Retina (tissue), 1 donor: ENCODE results near the gene SLC16A10.
"Not testable (repeated sequence)": the region's sequence is repeated elsewhere in the genome, so short reads cannot be mapped to it uniquely, and the experiment has no call there.

Source experiments
- DNase-seq: peaks from one replicate; pipeline ENCODE4 v3.0.0-alpha.2; 2016

The SLC16A10 gene

DNA sequence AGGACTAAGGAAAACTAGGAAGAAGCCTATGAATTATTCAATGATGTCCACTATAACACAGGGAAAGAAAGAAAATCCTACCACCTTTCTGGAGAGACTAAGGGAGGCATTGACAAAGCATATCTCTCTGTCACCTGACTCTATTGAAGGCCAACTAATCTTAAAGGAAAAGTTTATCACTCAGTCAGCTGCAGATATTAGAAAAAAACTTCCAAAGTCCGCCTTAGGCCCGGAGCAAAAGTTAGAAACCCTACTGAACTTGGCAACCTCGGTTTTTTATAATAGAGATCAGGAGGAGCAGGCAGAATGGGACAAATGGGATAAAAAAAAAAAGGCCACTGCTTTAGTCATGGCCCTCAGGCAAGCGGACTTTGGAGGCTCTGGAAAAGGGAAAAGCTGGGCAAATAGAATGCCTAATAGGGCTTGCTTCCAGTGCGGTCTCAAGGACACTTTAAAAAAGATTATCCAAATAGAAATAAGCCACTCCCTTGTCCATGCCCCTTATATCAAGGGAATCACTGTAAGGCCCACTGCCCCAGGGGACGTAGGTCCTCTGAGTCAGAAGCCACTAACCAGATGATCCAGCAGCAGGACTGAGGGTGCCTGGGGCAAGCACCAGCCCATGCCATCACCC, 47.0 kb downstream of the SLC16A10 start:
- DNase-seq = not testable (repeated sequence)

DNA sequence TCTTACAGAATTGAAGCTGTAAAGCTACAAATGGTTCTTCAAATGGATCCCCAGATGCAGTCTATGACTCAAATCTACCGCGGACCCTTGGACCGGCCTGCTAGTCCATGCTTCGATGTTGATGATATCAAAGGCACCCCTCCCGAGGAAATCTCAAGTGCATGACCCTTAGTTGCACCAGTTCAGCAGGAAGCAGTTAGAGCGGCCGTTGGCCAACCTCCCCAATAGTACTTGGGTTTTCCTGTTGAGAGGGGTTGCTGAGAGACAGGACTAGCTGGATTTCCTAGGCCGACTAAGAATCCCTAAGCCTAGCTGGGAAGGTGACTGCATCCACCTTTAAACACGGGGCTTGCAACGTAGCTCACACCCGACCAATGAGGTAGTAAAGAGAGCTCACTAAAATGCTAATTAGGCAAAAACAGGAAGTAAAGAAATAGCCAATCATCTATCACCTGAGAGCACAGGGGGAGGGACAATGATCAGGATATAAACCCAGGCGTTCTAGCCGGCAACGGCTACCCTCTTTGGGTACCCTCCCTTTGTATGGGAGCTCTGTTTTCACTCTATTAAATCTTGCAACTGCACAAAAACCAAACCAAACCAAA, 50.3 kb downstream of the SLC16A10 start:
- not testable (repeated sequence) for DNase-seq

- no peak for DNase-seq
Measured at GRCh38 chr6:111147440-111147839, 60.1 kb downstream of the SLC16A10 start.

GRCh38 chr6:111148110-111148509, 60.8 kb downstream of the SLC16A10 start:
- no peak for DNase-seq

GRCh38 chr6:111150577-111150976, 63.3 kb downstream of the SLC16A10 start:
- no peak for DNase-seq

GRCh38 chr6:111154981-111155380, 67.7 kb downstream of the SLC16A10 start:
- DNase-seq = no peak

DNA sequence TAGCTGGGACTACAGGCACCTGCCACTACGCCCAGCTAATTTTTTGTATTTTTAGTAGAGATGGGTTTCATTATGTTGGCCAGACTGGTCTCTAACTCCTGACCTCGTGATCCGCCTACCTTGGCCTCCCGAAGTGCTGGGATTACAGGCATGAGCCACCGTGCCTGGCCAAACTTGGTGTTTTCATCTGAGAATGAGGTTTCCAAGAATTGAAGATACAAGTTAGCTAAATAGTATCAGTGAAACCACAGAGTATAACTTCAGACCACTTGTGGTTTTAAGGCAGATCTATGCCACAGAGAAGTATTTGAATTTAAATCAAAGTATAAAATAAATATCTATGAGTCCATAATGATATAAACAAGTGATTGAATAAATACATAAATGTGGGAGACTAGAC, 70.1 kb downstream of the SLC16A10 start:
- DNase-seq = no peak

GRCh38 chr6:111159633-111160032, 72.3 kb downstream of the SLC16A10 start:
- no peak for DNase-seq

DNA sequence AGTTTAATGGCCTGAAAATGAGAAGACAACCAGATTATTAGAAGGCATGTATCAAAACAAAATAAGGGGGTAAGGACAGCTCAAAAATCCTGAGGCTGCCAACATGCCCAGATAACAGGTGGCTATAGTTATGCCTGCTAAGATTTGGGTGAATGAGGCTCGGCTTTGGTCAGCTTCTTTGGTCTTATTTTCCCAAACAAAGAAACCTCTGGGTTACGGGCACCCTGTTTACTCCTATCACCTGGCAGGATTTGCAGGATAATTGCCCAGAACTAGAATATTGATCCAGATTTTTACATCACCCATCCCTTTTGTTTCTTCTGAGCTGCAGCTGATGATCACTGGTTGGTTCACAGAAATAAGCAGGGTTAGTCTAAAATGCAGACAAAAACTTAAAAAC, 74.3 kb downstream of the SLC16A10 start:
- DNase-seq = no peak

GRCh38 chr6:111162504-111162903, 75.2 kb downstream of the SLC16A10 start:
- DNase-seq = no peak

GRCh38 chr6:111171577-111172400, 84.5 kb downstream of the SLC16A10 start:
- no peak for DNase-seq

- DNase-seq = no peak
Measured at GRCh38 chr6:111172563-111172962, 85.3 kb downstream of the SLC16A10 start.

- DNase-seq = no peak
Measured at GRCh38 chr6:111173341-111173740, 86.0 kb downstream of the SLC16A10 start.

DNA sequence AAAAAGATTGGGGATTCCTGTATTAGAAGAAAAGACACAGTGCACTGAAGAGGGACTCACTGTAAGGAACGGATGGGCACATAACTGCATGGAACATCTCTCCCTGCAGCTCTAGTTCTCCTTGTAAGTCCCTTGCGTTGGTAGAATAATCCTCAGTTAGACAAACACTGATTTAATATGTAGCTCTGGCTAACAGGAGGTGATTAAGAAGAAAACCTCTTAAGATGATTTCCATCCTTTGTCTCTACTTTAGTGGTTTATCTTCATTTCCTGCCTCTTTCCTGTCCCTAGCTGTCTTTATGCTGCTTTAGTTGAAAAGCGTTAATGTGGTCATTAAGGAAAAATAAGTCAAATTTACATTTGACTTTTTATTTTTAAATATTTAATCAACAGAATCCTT, 86.6 kb downstream of the SLC16A10 start:
- DNase-seq = no peak

GRCh38 chr6:111175109-111175508, 87.8 kb downstream of the SLC16A10 start:
- DNase-seq = no peak

- no peak for DNase-seq
Measured at GRCh38 chr6:111176038-111176759, 88.9 kb downstream of the SLC16A10 start.

- DNase-seq = no peak
Measured at GRCh38 chr6:111176760-111177099, 89.4 kb downstream of the SLC16A10 start.

GRCh38 chr6:111177131-111177530, 89.8 kb downstream of the SLC16A10 start:
- no peak for DNase-seq

DNA sequence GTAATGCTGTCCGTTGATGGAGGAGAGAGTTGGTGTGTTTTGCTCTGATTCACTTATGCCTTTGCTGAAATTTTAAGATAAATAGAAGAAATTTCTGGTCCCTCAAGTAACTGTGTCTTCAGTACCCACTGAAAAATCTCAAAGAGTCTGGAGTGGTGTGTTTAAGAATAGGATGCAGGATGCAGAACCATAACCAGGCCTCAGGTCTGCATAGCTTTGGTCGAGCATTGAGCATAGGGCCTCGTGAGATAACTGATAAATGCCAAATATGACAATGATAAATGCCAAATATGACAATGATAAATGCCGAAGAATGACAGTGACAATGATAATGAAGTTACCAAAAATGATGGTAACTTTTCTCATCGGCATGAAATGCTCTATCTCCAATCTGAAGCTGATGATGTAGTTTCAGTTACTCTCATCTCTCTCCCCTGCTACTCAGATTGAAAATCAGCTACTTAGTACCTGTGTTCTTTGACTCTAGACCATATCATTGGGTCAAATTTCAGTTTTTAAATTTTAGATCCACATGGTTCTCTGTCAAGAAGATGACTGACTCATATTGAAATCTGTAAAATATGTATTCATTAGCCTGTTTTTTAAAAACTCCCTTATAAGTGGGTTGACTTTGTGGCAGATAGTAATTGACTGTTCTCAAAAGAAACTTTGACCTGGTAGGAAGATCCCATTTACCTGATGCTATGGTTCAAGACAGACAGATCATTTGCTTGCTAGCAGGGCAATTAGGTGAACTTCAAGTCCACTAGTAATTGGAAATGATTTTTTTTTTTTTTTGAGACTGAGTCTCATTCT, 96.6 kb downstream of the SLC16A10 start:
- DNase-seq = no peak

DNA sequence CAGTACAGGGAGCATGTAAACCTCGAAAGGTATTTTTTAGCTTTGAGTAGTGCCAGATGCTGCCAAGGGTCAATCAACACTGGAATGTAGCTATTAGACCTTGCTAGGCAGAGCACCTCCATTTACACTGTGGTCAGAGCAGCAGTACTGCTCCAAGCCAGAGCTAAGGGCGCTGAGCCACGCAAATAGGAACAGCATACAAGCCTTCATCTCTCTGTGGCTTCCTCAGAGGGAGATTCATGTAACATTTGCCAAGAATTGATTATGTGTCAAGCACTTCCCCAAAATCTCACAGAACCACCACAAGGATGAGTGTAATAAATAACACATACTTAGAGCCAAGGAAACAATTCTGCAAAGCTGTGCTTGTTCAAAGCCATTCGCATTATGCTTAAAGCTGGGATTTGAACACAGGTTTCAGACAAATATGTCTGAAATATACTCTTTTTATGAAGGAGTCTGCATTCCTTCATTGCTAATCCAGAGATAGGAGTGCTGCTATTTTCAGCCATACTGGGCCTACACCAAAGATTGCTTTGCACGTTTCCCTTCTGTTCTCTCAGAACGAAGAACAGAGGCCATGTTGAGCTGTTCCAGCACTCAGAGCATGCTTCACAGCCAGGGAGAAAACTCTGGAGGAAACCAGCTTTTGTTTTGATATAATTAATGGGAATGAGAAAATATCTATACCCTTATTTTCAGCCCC, 97.7 kb downstream of the SLC16A10 start:
- DNase-seq = no peak

- DNase-seq = no peak
Measured at GRCh38 chr6:111185954-111186353, 98.7 kb downstream of the SLC16A10 start.

DNA sequence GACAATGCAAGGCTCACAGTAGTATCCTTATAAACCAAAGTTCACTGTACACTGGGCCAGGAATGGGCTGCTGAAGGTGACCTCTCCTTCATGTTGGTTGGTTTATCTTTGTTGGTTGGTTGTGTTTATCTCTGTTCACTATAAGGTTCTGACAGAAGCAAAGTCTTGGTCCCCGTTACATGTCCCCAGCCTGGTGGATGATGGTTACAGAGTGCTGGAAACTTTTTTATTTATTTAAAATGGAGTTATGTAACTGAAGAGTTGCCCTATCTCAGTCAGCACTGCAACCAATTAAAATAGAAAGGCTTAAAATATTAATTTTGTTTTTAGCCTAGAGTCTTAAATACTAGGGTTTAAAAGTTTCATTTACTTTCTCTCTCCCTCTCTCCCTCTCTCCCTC, 100.6 kb downstream of the SLC16A10 start:
- no peak for DNase-seq
